Activated T-helper 9 cell treated with anti-CD3 and anti-CD28 coated beads, Interleukin-2, amount 50 U/mL, for 16 hours (primary cell): ENCODE results near the gene SARM1.
A peak's percentile ranks its signal among the peaks of the same experiment; 100 is the strongest.
"Not testable (repeated sequence)": the region's sequence is repeated elsewhere in the genome, so short reads cannot be mapped to it uniquely, and the experiment has no call there.

Experiments
- DNase-seq: peaks from one replicate; pipeline ENCODE4 v3.0.0-alpha.2; 2020; ENCODE audit warnings: low read depth

Gene SARM1

GRCh38 chr17:28371245-28372202 lies at the start of gene SARM1:
TSS of gene SARM1 (plus strand) at chr17:28371694. CDS start at chr17:28372033, 339 bp downstream.
- peak; percentile 76 for DNase-seq

DNA sequence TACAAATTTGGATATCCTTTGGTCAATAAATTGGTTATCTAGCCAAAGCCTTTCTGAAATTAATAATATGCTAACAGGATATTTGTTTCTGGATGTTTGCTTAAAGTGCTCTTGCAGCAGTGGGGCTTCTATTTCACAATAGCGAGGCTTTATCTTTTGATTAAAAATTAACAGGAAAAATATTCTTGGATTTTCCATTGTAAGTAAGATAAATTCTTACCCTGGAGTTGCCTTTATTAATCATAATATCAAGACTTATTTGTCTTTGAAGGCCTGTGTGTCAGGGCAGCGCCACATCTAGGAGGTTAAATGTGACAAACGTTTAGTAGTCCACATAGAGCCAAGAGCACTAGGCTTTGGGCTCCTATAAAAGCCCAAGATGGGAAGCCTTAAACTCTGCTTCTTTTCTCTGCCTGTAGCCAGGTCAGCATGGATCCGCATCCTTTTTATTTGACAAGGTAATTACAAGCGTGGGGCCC lies 47.2 kb upstream of the SARM1 start:
- DNase-seq: no peak

- no peak for DNase-seq
Measured at GRCh38 chr17:28324781-28325180, 46.7 kb upstream of the SARM1 start.

GRCh38 chr17:28325211-28325610 lies 46.3 kb upstream of the SARM1 start:
- DNase-seq: no peak

DNA sequence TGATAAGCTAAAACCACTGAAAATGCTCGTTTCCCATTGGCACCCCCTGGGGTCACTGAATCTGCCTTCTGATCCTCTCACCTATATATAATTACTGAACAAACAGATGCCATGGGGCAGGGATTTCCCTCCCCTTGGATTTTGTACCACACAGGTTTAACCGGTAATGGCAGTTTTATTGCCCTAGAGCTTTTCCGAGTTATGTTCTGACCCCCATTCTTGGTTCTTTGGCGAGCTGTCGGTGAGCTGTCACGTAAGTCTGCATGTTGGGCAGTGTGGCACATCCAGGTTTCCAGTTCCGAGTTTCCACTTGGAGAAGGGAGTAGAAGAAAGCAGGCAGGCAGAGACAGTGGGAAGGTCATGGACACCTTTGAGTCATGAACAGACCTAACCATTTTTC lies 45.4 kb upstream of the SARM1 start:
- DNase-seq: no peak

- DNase-seq: no peak
Measured at GRCh38 chr17:28327031-28327607, 44.4 kb upstream of the SARM1 start.

GRCh38 chr17:28327709-28328108 lies 43.8 kb upstream of the SARM1 start:
- no peak for DNase-seq

DNA sequence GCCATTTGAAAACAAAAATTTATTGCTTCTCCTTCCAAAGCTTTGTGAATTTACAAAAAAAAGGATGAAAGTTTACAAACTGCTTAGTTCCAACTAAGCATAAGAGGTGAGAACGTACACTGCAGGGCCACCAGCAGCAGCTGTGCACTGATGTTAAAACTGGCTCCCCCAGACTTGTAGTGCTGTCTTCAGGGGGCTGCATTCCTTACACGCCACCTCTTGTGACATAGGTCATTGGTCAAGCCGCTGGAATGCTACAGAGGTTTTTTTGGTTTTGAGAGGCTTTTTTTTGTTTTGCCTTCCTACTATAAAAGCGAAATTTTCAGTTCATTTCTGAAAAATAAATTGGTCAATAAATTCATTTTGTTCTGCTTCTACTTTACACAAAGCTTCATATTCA lies 43.2 kb upstream of the SARM1 start:
- no peak for DNase-seq

GRCh38 chr17:28330671-28331070 lies 40.8 kb upstream of the SARM1 start:
- DNase-seq: no peak

GRCh38 chr17:28331891-28332420 lies 39.5 kb upstream of the SARM1 start:
- no peak for DNase-seq

GRCh38 chr17:28333083-28333746 lies 38.3 kb upstream of the SARM1 start:
- no peak for DNase-seq

- no peak for DNase-seq
Measured at GRCh38 chr17:28334171-28334570, 37.3 kb upstream of the SARM1 start.

GRCh38 chr17:28334666-28335200 lies 36.8 kb upstream of the SARM1 start:
- no peak for DNase-seq

- peak; percentile 97 for DNase-seq
Measured at GRCh38 chr17:28335201-28335958, 36.1 kb upstream of the SARM1 start, which contains the start of the genes IFT20 and TNFAIP1. TSS of gene IFT20 (minus strand) at chr17:28335472. CDS start at chr17:28331985, 3,487 bp downstream. TSS of gene TNFAIP1 (plus strand) at chr17:28335761. CDS start at chr17:28339522, 3,761 bp downstream.

DNA sequence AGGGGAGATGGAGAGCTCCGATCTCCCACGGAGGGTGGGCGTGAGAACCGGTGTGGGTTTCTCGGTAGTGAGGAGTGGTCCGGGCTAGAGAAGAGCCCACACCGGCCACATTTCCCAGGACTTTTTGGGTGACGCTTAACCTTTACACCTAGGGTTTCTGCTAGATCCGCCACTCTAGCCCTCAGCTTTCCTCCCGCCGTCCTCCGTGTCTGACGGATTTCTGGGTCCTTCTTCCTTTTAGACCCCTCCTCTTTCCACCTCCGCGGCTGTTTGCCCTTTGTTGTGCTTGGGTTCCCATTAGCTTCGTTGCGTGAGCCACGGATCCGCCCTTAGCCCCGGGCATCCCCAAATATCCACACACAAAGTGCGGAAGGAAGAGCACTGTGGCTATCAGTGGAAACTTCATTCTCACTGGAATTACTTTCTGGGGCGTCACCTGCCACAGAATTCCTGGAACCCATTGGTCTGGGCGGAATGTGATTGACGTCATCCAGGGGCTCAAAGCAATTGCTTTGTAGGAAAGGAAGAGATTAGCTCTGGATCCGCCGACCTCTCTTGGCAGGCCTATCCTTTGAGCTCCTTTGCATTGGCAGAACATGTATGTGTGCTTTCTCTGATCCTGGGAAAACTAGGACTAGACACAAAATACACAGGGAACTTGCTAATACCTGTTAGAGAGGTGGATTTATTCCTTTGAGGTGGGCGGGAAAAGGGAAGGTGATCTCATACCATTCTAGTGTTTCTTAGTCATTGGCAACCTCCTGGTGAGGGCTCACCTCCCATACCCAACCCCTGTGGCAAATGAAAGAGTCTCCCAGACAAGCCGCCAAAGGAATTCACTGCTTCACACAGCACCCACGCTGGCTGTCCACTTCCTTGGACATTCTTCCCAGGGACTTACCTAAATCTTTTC lies 35.3 kb upstream of the SARM1 start:
- DNase-seq: peak; percentile 12

DNA sequence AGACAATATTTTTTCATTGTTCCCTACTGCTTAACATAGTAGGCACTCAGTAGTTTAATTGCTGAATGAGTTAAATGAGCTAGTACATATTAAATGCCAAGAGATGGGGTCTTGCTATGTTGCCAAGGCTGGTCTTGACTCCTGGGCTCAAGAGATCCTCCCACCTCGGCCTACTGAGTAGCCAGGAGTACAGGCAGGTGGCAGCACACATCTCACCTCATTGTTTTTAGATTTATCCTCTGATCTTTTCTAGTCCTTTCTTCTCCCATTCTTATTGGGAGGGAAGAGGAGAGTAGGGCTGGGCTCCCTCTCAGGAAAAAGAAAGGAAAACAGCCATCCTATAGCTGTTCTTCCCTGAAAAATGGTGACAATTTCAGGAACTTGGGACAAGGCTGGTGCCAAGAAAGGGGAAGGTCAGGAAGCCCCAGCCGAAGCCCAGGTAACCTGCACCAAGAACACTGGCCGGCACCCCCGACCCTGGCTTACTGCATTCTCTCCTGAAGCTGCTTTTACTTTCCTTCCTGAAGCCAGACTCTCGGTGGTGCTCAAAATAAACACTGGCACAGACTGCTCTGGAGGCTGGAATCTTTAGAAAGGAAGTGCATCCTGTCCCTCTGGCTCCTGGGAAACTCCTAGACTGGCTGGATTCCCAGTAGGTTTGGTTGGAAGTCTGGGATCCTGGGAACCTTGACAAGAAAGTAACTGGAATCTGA lies 33.3 kb upstream of the SARM1 start:
- DNase-seq: no peak

GRCh38 chr17:28338769-28339212 lies 32.7 kb upstream of the SARM1 start:
- DNase-seq: not testable (repeated sequence)

GRCh38 chr17:28339431-28339830 lies 32.1 kb upstream of the SARM1 start:
- DNase-seq: no peak

- no peak for DNase-seq
Measured at GRCh38 chr17:28340374-28340773, 31.1 kb upstream of the SARM1 start.
